Activated CD4-positive, alpha-beta T cell treated with anti-CD3 and anti-CD28 coated beads, Interleukin-2, amount 50 U/mL, for 1 hour (primary cell): ENCODE data around the gene ZNF107.
"Not testable (repeated sequence)": the region's sequence is repeated elsewhere in the genome, so short reads cannot be mapped to it uniquely, and the experiment has no call there.

Source experiments
- DNase-seq: peaks from one replicate; pipeline ENCODE4 v3.0.0-alpha.2; 2020

The ZNF107 gene

GRCh38 chr7:64738403-64738802 is 72.5 kb downstream of the ZNF107 start:
- DNase-seq, result not testable (repeated sequence)

GRCh38 chr7:64738953-64739352 is 73.0 kb downstream of the ZNF107 start:
- not testable (repeated sequence) for DNase-seq

- DNase-seq, result no peak
Measured at GRCh38 chr7:64744680-64745079, 78.7 kb downstream of the ZNF107 start.

- no peak for DNase-seq
Measured at GRCh38 chr7:64747802-64748201, 81.9 kb downstream of the ZNF107 start.

GRCh38 chr7:64753032-64753431 is 87.1 kb downstream of the ZNF107 start:
- DNase-seq, result no peak

GRCh38 chr7:64755865-64756264 is 89.9 kb downstream of the ZNF107 start:
- no peak for DNase-seq

- DNase-seq, result no peak
Measured at GRCh38 chr7:64758151-64758550, 92.2 kb downstream of the ZNF107 start.
